OCI-LY3 (cell line): Measurements from ENCODE around the gene RABGAP1.

ENCODE experiments used
- H2AFZ ChIP-seq: fragments of 200-600, 300-600 bp; shearing (Covaris generic); 2 replicates; pipeline ENCODE4 v1.6.0; 2014; ENCODE audit warnings: antibody characterized with exemption, low read depth, low read length
- H3K27ac ChIP-seq: fragments of 200-600, 300-600 bp; sonication (generic); 2 replicates; pipeline ENCODE4 v1.5.1; 2014; ENCODE audit warnings: mild to moderate bottlenecking, low read length, moderate library complexity, mixed read lengths
- H3K27me3 ChIP-seq: fragments of 200-600, 300-600 bp; sonication (generic); 2 replicates; pipeline ENCODE4 v1.6.1; 2014; ENCODE audit warnings: low read depth, low read length, mixed read lengths
- H3K36me3 ChIP-seq: fragments of 200-600, 300-600 bp; sonication (generic); replicated peaks from 2 replicates; pipeline ENCODE3; 2014; ENCODE audit warnings: low read depth, low read length, mixed read lengths
- H3K4me1 ChIP-seq: fragments of 300-600, 200-600 bp; sonication (generic); 2 replicates; pipeline ENCODE4 v1.6.1; 2014; ENCODE audit warnings: low read length, mixed read lengths
- H3K4me2 ChIP-seq: fragments of 200-600, 300-600 bp; sonication (generic); 2 replicates; pipeline ENCODE4 v1.6.1; 2014; ENCODE audit warnings: low read length, mixed read lengths
- H3K4me3 ChIP-seq: fragments of 300-600, 200-600 bp; sonication (generic); 2 replicates; pipeline ENCODE4 v1.5.1; 2014; ENCODE audit warnings: antibody characterized with exemption, mild to moderate bottlenecking, low read length, moderate library complexity
- H3K79me2 ChIP-seq: fragments of 300-600, 200-600 bp; shearing (Covaris generic); 2 replicates; pipeline ENCODE4 v1.6.1; 2014; ENCODE audit warnings: mild to moderate bottlenecking, low read length, mixed read lengths
- H3K9ac ChIP-seq: fragments of 300-600, 200-600 bp; shearing (Covaris generic); 2 replicates; pipeline ENCODE4 v1.6.0; 2014; ENCODE audit warnings: mild to moderate bottlenecking, low read length, moderate library complexity
- H3K9me3 ChIP-seq: fragments of 200-600, 300-600 bp; shearing (Covaris generic); 2 replicates; pipeline ENCODE4 v1.6.1; 2014; ENCODE audit warnings: low read length, mixed read lengths; ENCODE audit not compliant: insufficient read depth
- H4K20me1 ChIP-seq: fragments of 200-600, 300-600 bp; sonication (generic); 2 replicates; pipeline ENCODE4 v1.6.1; 2016; ENCODE audit warnings: low read length, mixed read lengths; ENCODE audit not compliant: insufficient read depth
- CTCF ChIP-seq: fragments of 200-600, 300-600 bp; sonication (generic); IDR thresholded peaks from 2 replicates; pipeline ENCODE4 v1.5.1; 2014; ENCODE audit warnings: antibody characterized with exemption, low read length, low read depth
- EZH2phosphoT487 ChIP-seq: fragments of 200-600 bp; shearing (Covaris generic); IDR thresholded peaks from 2 replicates; pipeline ENCODE4 v1.6.1; 2018; ENCODE audit warnings: antibody characterized with exemption, mixed run types, low read depth

The RABGAP1 gene

GRCh38 chr9:123028136-123028535 lies 87.3 kb downstream of the RABGAP1 start:
- Histone ChIP-seq H3K36me3 (peaks cover 2% of the 10 kb centered on the region), H3K9ac (no peak overlapping the region), H3K4me3 (no peak overlapping the region), H3K9me3 (no peaks in the 10 kb centered on the region), H3K27ac (no peak overlapping the region), H3K27me3 (no peaks in the 10 kb centered on the region), H3K4me2 (no peak overlapping the region), H4K20me1 (peaks cover 4% of the 10 kb centered on the region), H3K4me1 (peaks cover 9% of the 10 kb centered on the region), H2AFZ (no peak overlapping the region), H3K79me2 (no peaks in the 10 kb centered on the region)
- TF ChIP-seq EZH2phosphoT487, result no peak
- TF ChIP-seq CTCF, result no peak

GRCh38 chr9:123028973-123029372 lies 88.2 kb downstream of the RABGAP1 start:
- H3K9me3 ChIP-seq, result no peaks in the 10 kb centered on the region
- no peak overlapping the region for H3K27ac ChIP-seq
- H3K79me2 ChIP-seq, result no peaks in the 10 kb centered on the region
- no peak overlapping the region for H3K4me2 ChIP-seq
- TF ChIP-seq EZH2phosphoT487 (no peak), CTCF (no peak)
- peaks cover 2% of the 10 kb centered on the region for H3K36me3 ChIP-seq
- peaks cover 4% of the 10 kb centered on the region for H4K20me1 ChIP-seq
- H3K27me3 ChIP-seq, result no peaks in the 10 kb centered on the region
- no peak overlapping the region for H3K4me3 ChIP-seq
- peaks cover 9% of the 10 kb centered on the region for H3K4me1 ChIP-seq
- no peak overlapping the region for H2AFZ ChIP-seq
- H3K9ac ChIP-seq, result no peak overlapping the region

- no peaks in the 10 kb centered on the region for H3K9me3 ChIP-seq
- no peaks in the 10 kb centered on the region for H3K79me2 ChIP-seq
- no peak overlapping the region for H3K27ac ChIP-seq
- peaks cover 9% of the 10 kb centered on the region for H3K4me1 ChIP-seq
- H4K20me1 ChIP-seq, result peaks cover 4% of the 10 kb centered on the region
- H3K4me3 ChIP-seq, result no peak overlapping the region
- TF ChIP-seq CTCF, result no peak
- no peak for TF ChIP-seq EZH2phosphoT487
- peaks cover 4% of the 10 kb centered on the region for H3K36me3 ChIP-seq
- H3K9ac ChIP-seq, result no peak overlapping the region
- no peak overlapping the region for H3K4me2 ChIP-seq
- H3K27me3 ChIP-seq, result no peaks in the 10 kb centered on the region
- H2AFZ ChIP-seq, result no peak overlapping the region
Observed at GRCh38 chr9:123031963-123032362, 91.1 kb downstream of the RABGAP1 start.

- no peak within 1 kb of the TSS for H3K4me3 ChIP-seq
- H3K4me2 ChIP-seq, result no peak within 1 kb of the TSS
Observed at GRCh38 chr9:123033352-123033751, 92.5 kb downstream of the RABGAP1 start, which contains the start of gene GPR21. Gene GPR21 (plus strand): TSS chr9:123033667. CDS start chr9:123034567, 900 bp downstream.

More at GRCh38 chr9:123033352-123033751, 92.5 kb downstream of the RABGAP1 start, which contains the start of gene GPR21:
- TF ChIP-seq EZH2phosphoT487 (no peak), CTCF (no peak)
- Histone ChIP-seq H3K36me3 (peaks cover 4% of the 10 kb centered on the region), H3K27ac (no peak within 1 kb of the TSS), H4K20me1 (no peaks in the 10 kb centered on the region), H3K79me2 (no peaks in the 10 kb centered on the region), H3K9ac (no peak within 1 kb of the TSS), H3K27me3 (no peaks in the 10 kb centered on the region), H3K4me1 (no peaks in the 10 kb centered on the region), H2AFZ (no peak within 1 kb of the TSS), H3K9me3 (no peaks in the 10 kb centered on the region)
